Activated T-helper 1 cell treated with anti-CD3 and anti-CD28 coated beads, Interleukin-12 subunit alpha, Interleukin-12 subunit beta, Interleukin-2, Interleukin-4 antibody, amounts not matched to agents 30 ng/mL and 10 ng/mL and 1 ng/mL, durations not matched to agents 14 hours and 24 hours and 36 hours (primary cell): ENCODE data around the gene BOC. TPM values are rescaled to one million over a fixed set of nuclear protein-coding genes. Genes with fewer than 3 reads are reported as not detected.

Source experiments
- DNase-seq: peaks from one replicate; pipeline ENCODE4 v3.0.0; 2021; ENCODE audit warnings: low spot score
- H3K27ac Mint-ChIP-seq: one replicate; pipeline ENCODE4 v1.8.0; 2021; ENCODE audit warnings: mild to moderate bottlenecking, mixed read lengths
- H3K27me3 Mint-ChIP-seq: one replicate; pipeline ENCODE4 v1.8.0; 2022; ENCODE audit warnings: mild to moderate bottlenecking, moderate library complexity, mixed read lengths; ENCODE audit not compliant: insufficient read depth
- H3K36me3 Mint-ChIP-seq: one replicate; pipeline ENCODE4 v1.8.0; 2021; ENCODE audit warnings: low read depth, mixed read lengths
- H3K4me1 Mint-ChIP-seq: one replicate; pipeline ENCODE4 v1.8.0; 2021; ENCODE audit warnings: low read depth, mixed read lengths
- H3K4me3 Mint-ChIP-seq: one replicate; pipeline ENCODE4 v1.8.0; 2021; ENCODE audit warnings: mild to moderate bottlenecking, moderate library complexity, mixed read lengths
- H3K9me3 Mint-ChIP-seq: one replicate; pipeline ENCODE4 v1.8.0; 2021; ENCODE audit warnings: mixed read lengths
- intact Hi-C: fragments of 100-400 bp; cut with micrococcal nuclease; formaldehyde crosslinking; loops from one replicate; pipeline ENCODE4 v1.15.1; 2024
- total RNA-seq: library from RNA; stranded (reverse); gene quantifications from 2 replicates; pipeline ENCODE4 v1.2.3, GENCODE V29; 2022

Gene BOC
- total RNA-seq, 1 donor from 2014 or later: 2.1 TPM

DNA sequence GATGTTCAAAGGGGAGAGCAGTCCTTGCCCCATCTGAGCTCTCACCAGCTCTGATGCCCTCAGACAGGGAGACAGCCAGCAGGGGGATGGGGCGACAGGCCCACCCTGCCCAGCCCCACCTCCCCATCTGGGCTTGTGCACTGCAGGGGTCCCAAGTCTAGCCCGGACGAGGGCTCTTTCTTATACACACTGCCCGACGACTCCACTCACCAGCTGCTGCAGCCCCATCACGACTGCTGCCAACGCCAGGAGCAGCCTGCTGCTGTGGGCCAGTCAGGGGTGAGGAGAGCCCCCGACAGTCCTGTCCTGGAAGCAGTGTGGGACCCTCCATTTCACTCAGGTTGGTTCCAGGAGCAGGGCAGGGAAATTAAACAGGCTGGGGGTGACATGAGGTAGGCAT is 73.9 kb downstream of the BOC start:
- Mint-ChIP-seq H3K27me3 (peaks cover 2% of the 10 kb centered on the region), H3K4me3 (no peak overlapping the region), H3K9me3 (no peaks in the 10 kb centered on the region), H3K27ac (no peak overlapping the region), H3K36me3 (no peaks in the 10 kb centered on the region), H3K4me1 (peaks cover 6% of the 10 kb centered on the region)
- no peak for DNase-seq
- intact Hi-C loops: loop anchor here (5.0 kb wide), 2 partner anchors 173 to 248 kb away; no protein-coding TSS in a partner anchor

GRCh38 chr3:113285741-113286140 is 74.4 kb downstream of the BOC start:
- no peak for DNase-seq
- intact Hi-C loops: loop anchor here (5.0 kb wide), 2 partner anchors 173 to 248 kb away; no protein-coding TSS in a partner anchor
- Mint-ChIP-seq H3K9me3 (no peaks in the 10 kb centered on the region), H3K27me3 (peaks cover 2% of the 10 kb centered on the region), H3K4me1 (peaks cover 6% of the 10 kb centered on the region), H3K4me3 (no peak overlapping the region), H3K36me3 (no peaks in the 10 kb centered on the region), H3K27ac (no peak overlapping the region)

- peaks cover 2% of the 10 kb centered on the region for H3K27me3 Mint-ChIP-seq
- H3K27ac Mint-ChIP-seq: no peak overlapping the region
- no peak for DNase-seq
- H3K36me3 Mint-ChIP-seq: no peaks in the 10 kb centered on the region
- no peaks in the 10 kb centered on the region for H3K9me3 Mint-ChIP-seq
- intact Hi-C loops: loop anchor here (5.0 kb wide), 2 partner anchors 174 to 249 kb away; no protein-coding TSS in a partner anchor
- H3K4me3 Mint-ChIP-seq: no peak overlapping the region
- peaks cover 6% of the 10 kb centered on the region for H3K4me1 Mint-ChIP-seq
Measured at GRCh38 chr3:113286524-113286923, 75.2 kb downstream of the BOC start.

DNA sequence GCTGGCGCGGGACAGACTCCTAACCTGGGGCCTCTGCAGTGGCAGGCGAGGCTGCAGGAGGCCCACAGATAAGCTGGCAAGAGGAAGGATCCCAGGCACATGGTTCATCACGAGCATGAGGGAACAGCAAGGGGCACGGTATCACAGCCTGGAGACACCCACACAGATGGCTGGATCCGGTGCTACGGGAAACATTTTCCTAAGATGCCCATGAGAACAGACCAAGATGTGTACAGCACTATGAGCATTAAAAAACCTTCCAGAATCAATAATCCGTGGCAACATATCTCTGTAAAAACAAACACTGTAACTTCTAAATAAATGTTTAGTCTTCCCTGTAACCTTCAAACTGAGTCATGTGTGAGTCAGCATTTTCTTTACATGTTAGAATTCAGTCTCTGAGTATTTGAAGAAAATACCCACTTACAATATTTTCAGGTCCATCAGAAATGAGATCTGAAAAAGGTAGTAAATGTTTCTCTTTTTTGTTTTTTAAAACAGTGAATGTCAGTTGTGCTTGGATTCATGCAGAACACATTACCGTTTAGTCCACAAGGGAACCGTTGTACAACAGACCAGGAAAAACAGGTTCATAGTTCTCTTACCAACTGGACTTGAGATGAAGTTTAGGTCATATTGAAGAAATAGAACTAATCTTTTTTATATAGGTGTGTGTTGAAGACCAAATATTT is 75.9 kb downstream of the BOC start:
- Mint-ChIP-seq H3K9me3 (no peaks in the 10 kb centered on the region), H3K27ac (no peak overlapping the region), H3K4me1 (peaks cover 6% of the 10 kb centered on the region), H3K36me3 (no peaks in the 10 kb centered on the region), H3K4me3 (no peak overlapping the region), H3K27me3 (peaks cover 2% of the 10 kb centered on the region)
- DNase-seq: no peak
- intact Hi-C loops: loop anchor here (5.0 kb wide), 2 partner anchors 175 to 250 kb away; no protein-coding TSS in a partner anchor

DNA sequence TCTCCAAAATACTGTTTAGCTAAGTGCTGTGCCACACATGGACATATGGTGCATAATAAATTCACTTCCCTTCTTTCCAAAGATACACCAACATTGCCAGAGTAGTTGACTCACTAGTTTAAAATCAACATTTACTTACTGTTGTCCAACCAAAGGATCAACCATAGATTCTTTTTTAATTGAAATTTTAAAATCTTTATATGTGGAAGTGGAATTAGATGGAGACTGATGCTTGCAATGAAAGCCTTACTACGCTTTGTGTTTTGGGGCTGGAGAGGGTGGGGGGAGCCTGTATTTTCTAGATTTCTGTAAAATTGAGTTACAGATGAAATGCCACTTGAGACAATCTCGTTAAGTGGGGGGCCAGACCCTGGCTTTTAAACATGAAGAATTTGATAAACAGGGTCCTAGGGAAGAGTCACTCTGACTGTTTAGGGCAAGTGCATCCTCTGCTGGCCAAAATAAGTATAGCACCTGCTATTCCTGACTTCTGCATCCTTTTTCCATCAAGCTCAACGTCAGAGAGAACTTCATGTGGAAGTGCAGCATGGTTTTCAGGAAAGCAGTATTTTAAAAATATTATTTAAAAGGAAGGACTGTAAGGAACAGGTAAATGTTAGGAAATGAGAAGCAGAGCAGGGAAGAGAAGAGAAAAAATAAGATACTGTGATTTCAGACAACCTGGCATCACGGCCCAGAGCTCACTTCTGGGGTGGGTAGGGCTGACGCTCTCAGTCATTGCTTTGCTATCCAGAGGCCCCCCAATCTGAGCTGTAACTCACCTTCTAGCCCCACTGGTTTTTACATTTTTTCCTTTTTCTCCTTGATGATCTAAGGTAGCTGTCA is 76.7 kb downstream of the BOC start:
- no peak overlapping the region for H3K27ac Mint-ChIP-seq
- H3K36me3 Mint-ChIP-seq: no peaks in the 10 kb centered on the region
- H3K27me3 Mint-ChIP-seq: peaks cover 2% of the 10 kb centered on the region
- peaks cover 6% of the 10 kb centered on the region for H3K4me1 Mint-ChIP-seq
- no peaks in the 10 kb centered on the region for H3K9me3 Mint-ChIP-seq
- DNase-seq: peak; percentile 10
- intact Hi-C loops: loop anchor here (1.0 to 5.0 kb wide), 8 partner anchors 152 to 706 kb away; no protein-coding TSS in a partner anchor
- H3K4me3 Mint-ChIP-seq: no peak overlapping the region

- H3K4me1 Mint-ChIP-seq: peaks cover 6% of the 10 kb centered on the region
- H3K9me3 Mint-ChIP-seq: no peaks in the 10 kb centered on the region
- H3K36me3 Mint-ChIP-seq: no peaks in the 10 kb centered on the region
- no peak overlapping the region for H3K4me3 Mint-ChIP-seq
- no peak for DNase-seq
- H3K27ac Mint-ChIP-seq: no peak overlapping the region
- intact Hi-C loops: loop anchor here (1.0 to 5.0 kb wide), 8 partner anchors 153 to 707 kb away; no protein-coding TSS in a partner anchor
- peaks cover 2% of the 10 kb centered on the region for H3K27me3 Mint-ChIP-seq
Measured at GRCh38 chr3:113288881-113289280, 77.5 kb downstream of the BOC start.

- DNase-seq: no peak
- Mint-ChIP-seq H3K27ac (no peak overlapping the region), H3K27me3 (peaks cover 2% of the 10 kb centered on the region), H3K4me3 (no peak overlapping the region), H3K36me3 (no peaks in the 10 kb centered on the region), H3K9me3 (no peaks in the 10 kb centered on the region), H3K4me1 (peaks cover 6% of the 10 kb centered on the region)
- intact Hi-C loops: no loop called here
Measured at GRCh38 chr3:113291572-113291971, 80.2 kb downstream of the BOC start.

DNA sequence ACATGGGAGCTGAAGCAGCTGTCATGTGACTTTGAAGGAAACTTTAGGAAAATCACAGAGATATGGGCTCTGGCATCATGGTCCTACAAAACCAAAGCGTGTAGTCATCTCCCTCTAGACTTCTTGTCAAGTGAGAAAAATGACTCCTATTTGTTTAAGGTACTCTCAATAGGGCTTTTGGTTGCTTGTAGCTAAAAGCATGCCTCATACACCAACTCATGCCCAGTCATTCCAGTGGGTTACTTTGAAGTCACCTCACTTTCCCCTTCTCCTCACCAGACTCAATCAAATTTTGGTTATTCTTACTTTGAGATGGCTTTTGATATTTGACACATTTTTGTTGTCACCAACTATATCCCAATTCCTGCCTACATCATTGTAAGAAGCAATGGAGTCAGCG is 81.6 kb downstream of the BOC start:
- DNase-seq: no peak
- Mint-ChIP-seq H3K4me3 (no peak overlapping the region), H3K4me1 (no peaks in the 10 kb centered on the region), H3K27ac (no peak overlapping the region), H3K36me3 (no peaks in the 10 kb centered on the region), H3K27me3 (no peaks in the 10 kb centered on the region), H3K9me3 (no peaks in the 10 kb centered on the region)
- intact Hi-C loops: no loop called here

- H3K4me3 Mint-ChIP-seq: no peak overlapping the region
- H3K4me1 Mint-ChIP-seq: no peaks in the 10 kb centered on the region
- H3K9me3 Mint-ChIP-seq: no peaks in the 10 kb centered on the region
- no peaks in the 10 kb centered on the region for H3K36me3 Mint-ChIP-seq
- no peaks in the 10 kb centered on the region for H3K27me3 Mint-ChIP-seq
- H3K27ac Mint-ChIP-seq: no peak overlapping the region
- DNase-seq: no peak
- intact Hi-C loops: no loop called here
Measured at GRCh38 chr3:113293348-113293747, 82.0 kb downstream of the BOC start.

GRCh38 chr3:113295463-113295862 is 84.1 kb downstream of the BOC start:
- Mint-ChIP-seq H3K9me3 (no peaks in the 10 kb centered on the region), H3K36me3 (no peaks in the 10 kb centered on the region), H3K4me1 (no peaks in the 10 kb centered on the region), H3K4me3 (no peak overlapping the region), H3K27me3 (no peaks in the 10 kb centered on the region), H3K27ac (no peak overlapping the region)
- DNase-seq: no peak
- intact Hi-C loops: no loop called here

- no peak for DNase-seq
- Mint-ChIP-seq H3K27ac (no peak overlapping the region), H3K9me3 (no peaks in the 10 kb centered on the region), H3K4me3 (no peak overlapping the region), H3K36me3 (no peaks in the 10 kb centered on the region), H3K27me3 (no peaks in the 10 kb centered on the region), H3K4me1 (no peaks in the 10 kb centered on the region)
- intact Hi-C loops: no loop called here
Measured at GRCh38 chr3:113297287-113297686, 85.9 kb downstream of the BOC start.

DNA sequence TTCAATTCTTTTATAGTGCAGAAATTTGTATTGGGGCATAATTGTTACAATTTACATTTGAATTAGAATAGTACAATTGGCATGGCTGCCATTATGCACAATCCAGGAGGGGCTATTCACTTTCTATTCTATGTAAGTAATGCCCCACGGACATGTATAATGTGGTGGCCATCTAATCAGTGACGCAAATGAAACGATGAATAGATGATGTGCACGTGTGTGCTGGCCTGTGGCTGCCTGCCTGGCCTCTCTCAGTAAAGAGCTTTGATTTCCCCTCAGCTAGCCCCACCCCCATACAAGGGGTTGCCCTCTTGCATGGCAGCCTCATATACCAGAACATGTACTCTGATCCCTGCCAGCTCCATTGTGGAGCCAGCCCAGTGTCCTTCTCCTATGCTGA is 86.5 kb downstream of the BOC start:
- no peak for DNase-seq
- H3K27ac Mint-ChIP-seq: no peak overlapping the region
- no peaks in the 10 kb centered on the region for H3K27me3 Mint-ChIP-seq
- H3K36me3 Mint-ChIP-seq: no peaks in the 10 kb centered on the region
- intact Hi-C loops: no loop called here
- H3K4me3 Mint-ChIP-seq: no peak overlapping the region
- no peaks in the 10 kb centered on the region for H3K9me3 Mint-ChIP-seq
- no peaks in the 10 kb centered on the region for H3K4me1 Mint-ChIP-seq

DNA sequence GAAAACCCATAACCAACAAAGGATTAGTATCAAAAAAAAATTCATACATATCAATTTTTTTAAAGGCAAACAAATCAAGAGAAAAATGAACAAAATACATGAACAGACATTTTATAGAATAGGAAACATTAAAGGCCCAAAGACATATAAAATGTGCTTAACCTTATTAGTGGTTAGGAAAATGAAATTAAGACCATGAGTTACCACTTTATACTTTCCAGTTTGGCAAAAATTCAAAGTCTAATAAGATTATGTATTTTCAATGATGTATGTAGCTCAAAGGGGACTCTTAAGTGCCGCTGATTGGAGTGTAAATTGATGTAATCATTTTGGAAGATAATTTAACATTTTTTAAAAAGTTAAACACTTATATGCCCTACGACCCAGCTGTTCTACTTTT is 89.2 kb downstream of the BOC start:
- Mint-ChIP-seq H3K36me3 (no peaks in the 10 kb centered on the region), H3K27ac (no peak overlapping the region), H3K4me3 (no peak overlapping the region), H3K9me3 (no peaks in the 10 kb centered on the region), H3K4me1 (no peaks in the 10 kb centered on the region), H3K27me3 (no peaks in the 10 kb centered on the region)
- DNase-seq: no peak
- intact Hi-C loops: no loop called here
